SK-N-SH (cell line): ENCODE results near the gene PEMT. TPM values are rescaled to one million over a fixed set of nuclear protein-coding genes. Genes with fewer than 3 reads are reported as not detected.

Experiments used
- CTCF ChIA-PET: fragments of 300-600, 350-600 bp; formaldehyde crosslinking; extraction: SDS; loops from one replicate; lab custom pipeline; 2021; lab: Yijun Ruan, JAX
- POLR2A ChIA-PET: fragments of 350-600 bp; sonication (Branson Sonifier 250); formaldehyde crosslinking; extraction: SDS; loops from one replicate; lab custom pipeline; 2020; ENCODE audit warnings: antibody characterized with exemption, inconsistent platforms; lab: Yijun Ruan, JAX
- DNase-seq: peaks from one replicate; pipeline ENCODE4 v3.0.0; 2012
- H2AFZ ChIP-seq: fragments of 200-600 bp; sonication (generic); 2 replicates; pipeline ENCODE4 v1.8.1; 2016; ENCODE audit warnings: antibody characterized with exemption, mild to moderate bottlenecking, low read depth
- H3F3A ChIP-seq: fragments of 200-600 bp; sonication (generic); replicated peaks from 2 replicates; pipeline ENCODE3; 2016; ENCODE audit warnings: antibody characterized with exemption, mild to moderate bottlenecking; ENCODE audit not compliant: insufficient read depth
- H3K27ac ChIP-seq, 2 experiments: fragments of 200-500 bp in 1 of 2; fragments of 200-600 bp in 1 of 2; sonication (Bioruptor generic) in 1 of 2; sonication (generic), shearing (Covaris generic) in 1 of 2; 2 replicates each; pipeline versions ENCODE4 v1.5.1 to v1.6.1; 2014 to 2016; ENCODE audit warnings: low read depth in 2 of 2, inconsistent platforms in 1 of 2, low read length in 1 of 2, mild to moderate bottlenecking in 1 of 2, mixed read lengths in 1 of 2
- H3K27me3 ChIP-seq: fragments of 200-600 bp; sonication (generic), shearing (Covaris generic); 2 replicates; pipeline ENCODE4 v1.6.1; 2016; ENCODE audit warnings: mixed run types; ENCODE audit not compliant: insufficient read depth
- H3K36me3 ChIP-seq, 2 experiments: fragments of 200-500 bp in 1 of 2; fragments of 200-600 bp in 1 of 2; sonication (Bioruptor generic) in 1 of 2; sonication (generic) in 1 of 2; replicated peaks in 1 of 2; 2 replicates each; pipeline versions ENCODE3 to v1.5.1; 2014 to 2016; ENCODE audit warnings: low read length in 1 of 2, mild to moderate bottlenecking in 1 of 2; ENCODE audit not compliant: insufficient read depth in 2 of 2, control insufficient read depth in 1 of 2
- H3K4me1 ChIP-seq, 2 experiments: fragments of 200-500 bp in 1 of 2; fragments of 200-600 bp in 1 of 2; sonication (Bioruptor generic) in 1 of 2; sonication (generic), shearing (Covaris generic) in 1 of 2; 2 replicates each; pipeline versions ENCODE4 v1.5.1 to v1.6.1; 2014 to 2016; ENCODE audit warnings: low read depth in 1 of 2, low read length in 1 of 2, mixed run types in 1 of 2; ENCODE audit not compliant: insufficient read depth in 2 of 2, control insufficient read depth in 1 of 2
- H3K4me2 ChIP-seq: fragments of 200-600 bp; sonication (generic), shearing (Covaris generic); 2 replicates; pipeline ENCODE4 v1.6.1; 2017; ENCODE audit warnings: mixed run types
- H3K4me3 ChIP-seq, 2 experiments: fragments of 200-500 bp in 1 of 2; fragments of 200-600 bp in 1 of 2; sonication (Bioruptor generic) in 1 of 2; sonication (generic), shearing (Covaris generic) in 1 of 2; 2 replicates each; pipeline versions ENCODE4 v1.5.1 to v1.8.1; 2014 to 2016; ENCODE audit warnings: low read depth in 2 of 2, inconsistent platforms in 1 of 2, low read length in 1 of 2, mild to moderate bottlenecking in 1 of 2, mixed read lengths in 1 of 2, moderate library complexity in 1 of 2
- H3K79me2 ChIP-seq: fragments of 200-600 bp; sonication (generic); 2 replicates; pipeline ENCODE4 v1.8.1; 2017; ENCODE audit warnings: mild to moderate bottlenecking; ENCODE audit not compliant: insufficient read depth
- H3K9ac ChIP-seq: fragments of 200-600 bp; sonication (generic); 2 replicates; pipeline ENCODE4 v1.6.1; 2017; ENCODE audit warnings: mixed run types
- H3K9me2 ChIP-seq: fragments of 200-600 bp; sonication (generic); 2 replicates; pipeline ENCODE4 v1.6.1; 2017; ENCODE audit warnings: mixed run types
- H3K9me3 ChIP-seq: fragments of 200-600 bp; sonication (generic); 2 replicates; pipeline ENCODE4 v1.6.1; 2017; ENCODE audit warnings: mixed run types, mild to moderate bottlenecking, moderate library complexity
- H4K20me1 ChIP-seq: fragments of 200-600 bp; sonication (generic); 2 replicates; pipeline ENCODE4 v1.6.1; 2017; ENCODE audit warnings: mild to moderate bottlenecking, mixed run types; ENCODE audit not compliant: insufficient read depth
- ELF1 ChIP-seq: IDR thresholded peaks from 2 replicates; pipeline ENCODE4 v1.4.0; 2012
- EP300 ChIP-seq, 2 experiments: IDR thresholded peaks; 2 replicates each; pipeline versions ENCODE4 v1.4.0 to v1.6.1; 2012; ENCODE audit warnings: borderline replicate concordance in 1 of 2, low read depth in 1 of 2, low read length in 1 of 2
- FOXJ3 ChIP-seq: sonication (generic); formaldehyde crosslinking; IDR thresholded peaks from 2 replicates; pipeline ENCODE4 v1.5.1; 2020; ENCODE audit warnings: mild to moderate bottlenecking, missing genetic modification reagents
- GABPA ChIP-seq: IDR thresholded peaks from 2 replicates; pipeline ENCODE4 v1.4.0; 2012; ENCODE audit warnings: low read depth, mild to moderate bottlenecking
- IRF3 ChIP-seq: fragments of 150-350 bp; IDR thresholded peaks from 2 replicates; pipeline ENCODE4 v1.6.1; 2016; ENCODE audit warnings: mild to moderate bottlenecking, low read depth, low read length
- NFIC ChIP-seq: IDR thresholded peaks from 2 replicates; pipeline ENCODE4 v1.4.0; 2012; ENCODE audit warnings: borderline replicate concordance
- RAD21 ChIP-seq: IDR thresholded peaks from 2 replicates; pipeline ENCODE4 v1.6.1; 2012; ENCODE audit warnings: mild to moderate bottlenecking, low read length
- RCOR1 ChIP-seq: fragments of 150-350 bp; IDR thresholded peaks from 2 replicates; pipeline ENCODE4 v1.6.1; 2017; ENCODE audit warnings: antibody characterized with exemption, low read length
- REST ChIP-seq: IDR thresholded peaks from 2 replicates; pipeline ENCODE4 v1.6.1; 2012; ENCODE audit warnings: mild to moderate bottlenecking, low read depth, low read length, moderate library complexity
- TAF1 ChIP-seq: IDR thresholded peaks from 2 replicates; pipeline ENCODE4 v1.6.1; 2012; ENCODE audit warnings: low read depth, mild to moderate bottlenecking, low read length, moderate library complexity, borderline replicate concordance
- USF2 ChIP-seq: fragments of 150-350 bp; IDR thresholded peaks from 2 replicates; pipeline ENCODE4 v1.6.1; 2017; ENCODE audit warnings: antibody characterized with exemption, low read length, low read depth, borderline replicate concordance
- YY1 ChIP-seq: IDR thresholded peaks from 2 replicates; pipeline ENCODE4 v1.4.0; 2012; ENCODE audit warnings: low read depth, mild to moderate bottlenecking
- ZBTB33 ChIP-seq: IDR thresholded peaks from 2 replicates; pipeline ENCODE4 v1.4.0; 2012; ENCODE audit warnings: low read depth, borderline replicate concordance
- WGBS: methylation state at CpG from one replicate; pipeline ENCODE4 v1.1.6; 2017; ENCODE audit warnings: low lambda C conversion rate; 5-methylcytosine and 5-hydroxymethylcytosine counted together
- polyA plus RNA-seq, 3 experiments: library from polyadenylated mRNA; depleted of rRNA; stranded (reverse); fragments of >200 nt; gene quantifications; 2 replicates each; pipeline ENCODE4 v1.2.3, GENCODE V29; 2012

PEMT gene
- polyA plus RNA-seq, 1 of the 3 experiments (the other 2 are of a cell fraction): 52.8 TPM

GRCh38 chr17:17469996-17470395 is 121.5 kb downstream of the PEMT start:
- TF ChIP-seq IRF3 (no peak), FOXJ3 (CRISPR knock-in tag) (no peak), RCOR1 (no peak), REST (no peak), USF2 (no peak), GABPA (no peak), YY1 (no peak), TAF1 (no peak), ELF1 (no peak), ZBTB33 (no peak), EP300 (IDR thresholded peaks at IDR 0.05; ENCODE audit: borderline replicate concordance in 1 of 2, low read depth in 1 of 2, low read length in 1 of 2) (no peak), RAD21 (no peak), NFIC (no peak)
- ChIA-PET POLR2A (no interaction called here), CTCF (interaction anchor here (1.6 kb wide), 1 partner anchor 99 kb away, joined by 6 read pairs; no protein-coding TSS in a partner anchor)
- no peaks in the 10 kb centered on the region for H3K9me3 ChIP-seq
- H3K9me2 ChIP-seq: no peaks in the 10 kb centered on the region
- DNase-seq: no peak
- no peak overlapping the region for H3K4me2 ChIP-seq
- WGBS: 100% methylated on average over 1 of the region's 3 CpGs
- H3K79me2 ChIP-seq: no peaks in the 10 kb centered on the region
- H3K4me1 ChIP-seq: no peaks in the 10 kb centered on the region
- H3K4me3 ChIP-seq: no peak overlapping the region
- no peak overlapping the region for H2AFZ ChIP-seq
- no peaks in the 10 kb centered on the region for H4K20me1 ChIP-seq
- no peak overlapping the region for H3K27ac ChIP-seq
- no peaks in the 10 kb centered on the region for H3K36me3 ChIP-seq
- no peaks in the 10 kb centered on the region for H3F3A ChIP-seq
- no peak overlapping the region for H3K9ac ChIP-seq
- H3K27me3 ChIP-seq: peaks cover 20% of the 10 kb centered on the region
